Measurements from ENCODE around the gene TRIP12. TPM values are rescaled to one million over a fixed set of nuclear protein-coding genes. Genes with fewer than 3 reads are reported as not detected.

Gene TRIP12
- total and polyA plus RNA-seq, 2 of the 4 experiments (the other 2 are of a cell fraction) = 51.6 to 209 TPM

- Histone ChIP-seq H2AK9ac (replicated peaks; ENCODE audit: low read depth, low read length, poor library complexity) (no peak overlapping the region), H3K9me3 (ENCODE audit: control insufficient read depth, insufficient read depth, low read length) (no peaks in the 10 kb centered on the region), H3K56ac (ENCODE audit: extremely low read depth, insufficient read depth, low read length) (no peak overlapping the region), H3K4me2 (ENCODE audit: low read depth, low read length) (no peak overlapping the region), H2BK120ac (ENCODE audit: low read depth, low read length) (no peak overlapping the region), H2BK15ac (ENCODE audit: low read depth, low read length) (no peak overlapping the region), H3K23ac (ENCODE audit: low read depth, low read length) (no peak overlapping the region), H3K18ac (ENCODE audit: low read depth, low read length) (no peak overlapping the region), H3K9me1 (ENCODE audit: insufficient read depth, low read length) (0 out of 2 replicates have a peak, but pooled peaks cover 4% of the 10 kb centered on the region), H3K4me1 (ENCODE audit: control insufficient read depth, insufficient read depth, low read length) (no peaks in the 10 kb centered on the region), H3K36me3 (ENCODE audit: control insufficient read depth, insufficient read depth, low read length) (peaks cover 25% of the 10 kb centered on the region), H3K27me3 (ENCODE audit: control insufficient read depth, insufficient read depth, low read length) (no peaks in the 10 kb centered on the region), H2AFZ (replicated peaks; ENCODE audit: low read length, poor library complexity) (no peak overlapping the region), H3K27ac (ENCODE audit: insufficient read depth, low read length) (no peak overlapping the region), H4K8ac (ENCODE audit: low read depth in 2 of 2, low read length in 2 of 2) (no peak overlapping the region), H4K91ac (ENCODE audit: insufficient read depth, low read depth, low read length) (no peak overlapping the region), H4K20me1 (ENCODE audit: insufficient read depth, low read length) (peaks cover 21% of the 10 kb centered on the region), H3K14ac (replicated peaks; ENCODE audit: low read depth, low read length) (no peak overlapping the region), H2BK20ac (ENCODE audit: low read depth, low read length) (no peak overlapping the region), H3K4ac (ENCODE audit: low read depth, low read length) (no peak overlapping the region), H3K79me1 (ENCODE audit: low read depth in 1 of 2, low read length in 2 of 2) (peaks cover 25 to 46% of the 10 kb centered on the region in 2 experiments), H4K5ac (ENCODE audit: low read depth, low read length) (no peak overlapping the region), H2AK5ac (ENCODE audit: low read depth, low read length) (no peak overlapping the region), H2BK5ac (ENCODE audit: low read depth, low read length, poor library complexity, severe bottlenecking) (no peak overlapping the region), H3K4me3 (ENCODE audit: insufficient read depth, low read depth, low read length) (no peak overlapping the region), H3K9ac (ENCODE audit: low read depth, low read length) (no peak overlapping the region)
- dilution Hi-C loops (cut with HindIII; ENCODE audit: low sequenced_read_pairs, unreplicated experiment) = no loop called here
- TF ChIP-seq RCOR1 (IDR thresholded peaks at IDR 0.05; ENCODE audit: insufficient replicate concordance, low read length) (no peak), SMC3 (IDR thresholded peaks at IDR 0.05; ENCODE audit: low read depth, low read length) (no peak), NFE2L2 (IDR thresholded peaks at IDR 0.05; ENCODE audit: low read depth, low read length) (no peak), BHLHE40 (IDR thresholded peaks at IDR 0.05; ENCODE audit: low read depth, low read length) (no peak), CEBPB (IDR thresholded peaks at IDR 0.05; ENCODE audit: low read depth, low read length) (no peak), MAZ (IDR thresholded peaks at IDR 0.05; ENCODE audit: borderline replicate concordance, low read depth, low read length) (no peak), ELK1 (IDR thresholded peaks at IDR 0.05; ENCODE audit: borderline replicate concordance, low read depth, low read length) (no peak), CHD1 (IDR thresholded peaks at IDR 0.05; ENCODE audit: low read depth, low read length) (no peak), CTCF (conservative IDR thresholded peaks at IDR 0.05; ENCODE audit: low read depth, low read length) (no peak), POLR2A (IDR thresholded peaks at IDR 0.05; ENCODE audit: low read depth, low read length) (no peak)
- POLR2A ChIA-PET (ENCODE audit: unreplicated experiment) = no interaction called here
- intact Hi-C loops (cut with micrococcal nuclease) = loop anchor here (5.0 kb wide), 1 partner anchor 38 kb away; no protein-coding TSS in a partner anchor
- ATAC-seq (ENCODE audit: low read depth) = no peak
- DNase-seq = no peak
- in situ Hi-C loops (cut with MboI; ENCODE audit: low sequenced_read_pairs) = no loop called here
- BruUV-seq (replicated peaks) = no TSS peak
- CTCF ChIA-PET = no interaction called here
- no CpG with 5 or more reads among the region's 4 CpGs for WGBS, 2 experiments (ENCODE audit: extremely low coverage in 2 of 2, insufficient read length in 1 of 2)
Observed at GRCh38 chr2:229874647-229875046, 47.2 kb downstream of the TRIP12 start.
